GM19240 (cell line): ENCODE measurements around the gene FAM43A.

Experiments used
- DNase-seq: peaks from one replicate; pipeline ENCODE4 v3.0.0; 2011; ENCODE audit warnings: low spot score; ENCODE audit not compliant: insufficient read length

FAM43A gene, protein sequence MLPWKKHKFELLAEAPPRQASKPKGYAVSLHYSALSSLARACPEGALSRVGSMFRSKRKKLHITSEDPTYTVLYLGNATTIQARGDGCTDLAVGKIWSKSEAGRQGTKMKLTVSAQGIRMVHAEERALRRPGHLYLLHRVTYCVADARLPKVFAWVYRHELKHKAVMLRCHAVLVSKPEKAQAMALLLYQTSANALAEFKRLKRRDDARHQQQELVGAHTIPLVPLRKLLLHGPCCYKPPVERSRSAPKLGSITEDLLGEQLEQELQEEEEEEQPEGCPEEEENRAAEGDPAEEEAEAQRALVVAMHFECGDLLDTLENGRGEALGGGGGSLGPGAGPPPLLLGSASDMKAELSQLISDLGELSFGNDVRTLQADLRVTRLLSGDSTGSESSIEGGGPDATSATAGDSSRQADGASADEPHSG

DNA sequence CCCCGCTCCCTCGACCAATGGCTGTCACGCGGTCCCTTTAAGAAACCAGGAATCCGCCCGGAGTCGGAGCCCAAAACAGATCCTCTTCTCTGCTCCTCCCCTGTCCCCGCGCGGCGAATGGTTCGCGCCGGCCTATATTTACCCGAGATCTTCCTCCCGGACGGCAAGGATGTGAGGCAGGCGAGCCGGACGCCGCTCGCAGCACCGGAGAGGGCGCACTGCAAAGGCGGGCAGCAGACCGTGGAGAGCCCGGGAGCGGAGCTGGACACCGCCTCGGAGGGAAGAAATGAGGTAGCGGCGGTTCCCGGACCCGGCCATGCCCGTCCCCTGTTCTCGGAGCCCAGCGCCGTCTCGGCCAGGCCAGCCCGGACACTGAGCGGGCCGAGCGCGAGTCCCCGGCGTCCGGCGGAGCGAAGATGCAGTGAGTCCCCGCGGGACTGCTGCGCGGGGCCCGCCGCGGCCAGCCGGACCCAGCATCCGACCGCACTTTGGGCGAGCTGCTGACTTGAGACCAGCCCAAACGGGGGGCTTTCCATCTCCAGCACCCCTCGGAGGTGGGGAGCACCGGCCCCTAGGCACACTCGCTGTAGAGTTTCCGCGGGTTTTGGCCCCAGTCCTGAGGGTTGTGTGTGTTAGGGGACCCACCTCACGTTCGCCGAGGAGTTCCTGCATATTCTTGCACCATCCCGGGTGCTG, at the start of gene FAM43A:
Gene FAM43A, plus strand, starts transcription at position 166 of the 696 bp plus-strand sequence. CDS start 944 bp downstream, outside the sequence.
- peak; percentile 52 for DNase-seq

DNA sequence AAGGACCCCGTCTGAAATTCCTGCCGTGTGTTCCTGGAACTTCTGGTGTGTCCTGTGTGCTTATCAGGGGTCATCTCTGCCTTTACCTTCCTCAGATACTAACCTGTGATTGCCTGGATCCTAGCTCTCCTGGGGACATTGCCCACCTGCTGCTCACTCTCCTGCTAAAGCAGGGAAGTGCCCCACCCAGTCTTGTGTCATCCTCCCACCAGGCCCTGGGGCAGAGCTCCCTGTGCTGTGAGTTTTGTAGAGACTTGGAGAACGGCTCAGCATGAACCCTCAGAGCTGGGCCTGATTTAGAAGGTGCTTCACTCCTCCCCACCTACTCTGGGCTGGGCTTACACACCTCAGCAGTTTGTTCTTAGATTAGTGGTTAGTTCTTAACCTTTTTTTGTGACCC, 48.6 kb upstream of the FAM43A start:
- no peak for DNase-seq

DNA sequence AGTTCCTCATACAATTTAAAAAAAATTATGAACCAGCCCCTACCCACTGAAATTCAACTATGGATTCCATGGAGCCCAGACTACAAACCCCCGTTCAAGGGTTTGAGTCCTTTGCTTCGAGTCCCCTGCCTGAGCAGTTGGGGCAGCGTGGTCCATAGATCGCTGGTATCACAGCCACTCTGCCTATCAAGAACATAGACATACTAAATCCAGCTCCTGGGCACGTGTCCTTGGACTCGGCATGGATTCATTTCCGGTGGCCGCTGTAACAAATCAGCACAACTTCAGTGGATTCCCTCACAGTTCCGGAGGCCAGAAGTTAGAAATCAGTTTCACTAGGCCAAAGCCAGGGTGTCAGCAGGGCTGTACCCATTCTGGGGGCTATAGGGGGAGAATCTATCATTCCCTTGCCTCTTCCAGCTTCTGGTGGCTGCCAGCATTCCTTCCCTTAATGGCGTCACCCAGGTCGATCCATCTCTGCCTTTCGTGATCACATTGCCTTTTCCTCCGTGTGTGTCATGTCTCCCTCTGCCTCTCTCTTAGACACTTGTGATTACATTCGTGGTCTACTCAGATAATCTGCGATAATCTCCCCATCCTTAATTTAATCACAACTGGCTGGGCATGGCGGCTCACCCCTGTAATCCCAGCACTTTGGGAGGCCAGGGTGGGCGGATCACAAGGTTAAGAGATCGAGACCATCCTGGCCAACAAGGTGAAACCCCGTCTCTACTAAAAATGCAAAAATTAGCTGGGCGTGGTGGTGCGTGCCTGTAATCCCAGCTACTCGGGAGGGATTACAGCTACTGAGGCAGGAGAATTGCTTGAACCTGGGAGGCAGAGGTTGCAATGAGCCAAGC, 47.9 kb upstream of the FAM43A start:
- no peak for DNase-seq

DNA sequence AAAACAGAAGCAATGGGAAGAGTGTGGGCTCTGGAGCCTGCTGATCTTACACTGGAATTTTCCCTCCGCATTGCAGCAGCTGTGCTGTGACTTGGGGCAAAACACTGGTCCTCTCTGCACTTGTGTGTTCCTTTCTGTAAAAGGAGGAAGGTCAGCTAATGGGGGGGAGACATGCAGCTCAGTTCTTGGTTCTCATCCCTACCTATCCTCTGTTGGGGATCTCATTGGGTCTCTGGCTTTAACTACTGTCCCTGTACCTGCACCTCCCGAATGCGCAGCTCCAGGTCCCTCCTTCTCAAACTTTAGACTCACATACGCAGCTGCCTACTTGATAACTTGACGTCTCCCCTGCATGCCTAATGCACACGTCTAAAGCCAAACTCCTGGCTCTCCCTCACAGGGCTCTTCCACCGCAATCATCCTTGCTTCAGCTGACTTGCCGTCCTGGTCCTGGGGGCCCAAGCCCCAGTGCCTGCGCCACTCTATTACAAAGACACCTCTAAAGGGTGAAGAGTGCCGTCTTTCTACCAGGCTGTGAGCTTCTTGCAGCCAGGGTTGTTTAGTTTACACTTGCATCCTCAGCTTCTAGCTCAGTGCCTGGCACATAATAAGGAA, 46.6 kb upstream of the FAM43A start:
- DNase-seq: no peak

DNA sequence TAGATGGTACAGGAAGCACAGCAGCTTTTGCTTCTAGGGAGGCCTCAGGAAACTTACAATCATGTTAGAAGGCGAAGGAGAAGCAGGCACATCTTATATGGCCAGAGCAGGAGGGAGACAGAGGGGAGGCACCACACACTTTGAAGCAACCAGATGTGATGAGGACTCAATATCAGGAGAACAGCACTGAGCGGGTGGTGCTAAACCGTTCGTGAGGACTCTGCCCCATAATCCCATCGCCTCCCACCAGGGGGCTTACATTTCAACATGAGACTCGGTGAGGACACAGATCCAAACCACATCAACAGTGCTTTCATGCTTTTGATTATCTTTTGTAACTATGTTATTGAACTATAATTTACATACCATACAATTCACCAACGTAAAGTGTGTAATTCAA, 44.9 kb upstream of the FAM43A start:
- no peak for DNase-seq

DNA sequence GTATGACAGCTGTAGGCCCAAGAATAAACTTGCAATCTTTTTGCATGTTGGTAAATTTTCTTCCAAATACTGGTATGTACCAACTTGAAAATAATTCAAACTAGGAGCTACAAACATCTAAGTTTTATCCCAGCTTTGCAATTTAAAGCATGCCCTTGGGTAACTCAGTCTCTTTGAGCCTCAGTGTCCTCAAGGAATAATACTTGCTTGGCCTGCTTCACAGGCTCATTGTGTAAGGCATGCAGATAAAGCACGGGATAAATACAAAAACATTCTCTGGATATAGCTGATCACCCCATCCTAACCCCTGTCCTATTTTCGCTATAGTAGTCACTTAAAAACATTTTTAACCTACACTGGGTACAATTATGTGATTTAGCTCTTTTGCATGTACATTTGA, 42.9 kb upstream of the FAM43A start:
- no peak for DNase-seq

DNA sequence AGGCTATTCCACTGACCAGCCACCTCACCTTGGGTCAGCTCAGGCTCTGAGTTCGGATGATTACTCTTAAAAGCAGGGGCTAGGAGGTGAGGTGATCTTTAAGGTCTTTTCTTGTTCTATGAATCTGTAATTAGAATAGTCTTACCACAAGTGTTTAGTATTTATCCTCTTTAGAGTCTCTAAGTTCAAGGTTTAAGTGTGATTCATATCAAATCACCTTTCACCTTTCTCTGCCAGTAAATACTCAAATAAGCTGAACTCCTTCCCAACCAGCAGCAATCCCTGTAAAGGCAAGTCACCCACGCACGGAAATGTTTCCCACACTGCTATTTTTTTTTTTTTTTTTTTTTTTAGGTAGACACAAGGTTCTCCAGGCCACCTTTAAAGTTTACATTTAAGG, 37.9 kb upstream of the FAM43A start:
- DNase-seq: no peak

DNA sequence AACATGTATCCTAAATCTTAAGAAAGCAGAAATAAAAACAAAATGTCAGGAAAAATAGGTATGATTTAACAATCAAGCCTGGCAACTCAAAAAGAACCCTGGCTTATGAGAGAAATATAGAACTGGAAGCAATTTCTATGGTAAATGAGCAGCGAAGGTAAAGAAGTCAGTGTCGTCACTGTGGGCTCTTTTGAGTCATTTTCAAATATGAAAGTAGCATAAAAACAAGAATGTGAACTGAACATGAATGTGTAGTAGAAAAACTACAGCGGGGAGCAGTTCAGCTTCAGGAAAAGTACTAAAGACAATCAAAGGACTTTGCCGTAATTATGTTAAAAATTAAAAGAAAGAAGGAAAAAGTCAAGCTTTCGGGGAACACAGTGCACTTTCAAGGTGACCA, 31.2 kb upstream of the FAM43A start:
- peak; percentile 12 for DNase-seq

DNA sequence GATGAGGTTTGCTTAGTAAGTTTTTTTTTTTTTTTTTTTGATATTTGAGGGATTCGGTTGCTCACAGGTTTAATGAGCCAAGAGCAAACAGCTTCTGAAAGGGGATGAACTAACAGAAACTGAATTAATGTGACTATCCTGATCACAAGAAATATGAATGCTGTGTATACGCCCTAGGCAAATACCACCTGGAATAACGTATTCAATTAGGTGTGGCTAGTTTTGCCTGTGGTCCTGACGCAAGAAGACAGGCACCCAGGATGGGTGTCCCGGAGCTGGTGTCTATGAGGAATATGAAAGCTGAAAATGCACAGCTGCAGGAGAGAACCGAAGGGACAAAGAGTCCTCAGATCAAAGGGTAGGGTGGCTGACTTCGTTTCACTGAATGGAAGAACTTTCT, 28.2 kb upstream of the FAM43A start:
- no peak for DNase-seq

DNA sequence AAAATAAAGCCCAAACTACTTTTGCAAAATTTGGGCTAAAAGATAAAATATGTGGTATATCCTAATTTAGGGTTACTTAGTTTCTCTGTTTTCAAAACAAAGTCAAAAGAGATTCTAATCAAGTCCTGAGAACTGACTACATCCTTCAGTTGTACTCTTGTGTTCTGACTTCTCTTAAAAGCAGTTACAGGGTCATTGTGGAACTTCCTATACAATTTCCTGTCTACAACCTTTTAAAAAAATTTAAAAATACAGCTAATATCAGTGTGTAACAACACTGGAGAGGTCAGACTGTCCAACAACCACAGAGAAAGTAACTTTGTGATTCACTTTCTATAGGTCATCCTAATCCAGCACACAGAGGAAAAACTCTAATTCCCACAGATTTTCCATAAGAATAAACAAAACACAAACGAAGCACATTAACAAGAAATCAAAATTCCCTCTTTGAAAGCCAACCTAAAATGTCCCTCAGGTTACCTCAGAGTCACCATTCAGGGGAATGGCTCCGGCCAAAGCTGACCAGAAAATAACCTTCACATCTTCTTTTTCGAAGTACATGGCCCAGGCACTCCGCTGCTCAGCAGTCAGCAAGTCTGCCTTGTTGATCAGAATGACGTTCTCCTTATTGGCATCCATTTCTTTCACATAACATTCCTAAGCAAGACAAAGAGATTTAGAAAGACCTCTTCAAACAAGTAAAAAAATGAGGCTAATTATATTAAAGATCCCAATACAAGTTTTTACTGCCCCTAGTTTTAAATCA, 27.0 kb upstream of the FAM43A start:
- no peak for DNase-seq

DNA sequence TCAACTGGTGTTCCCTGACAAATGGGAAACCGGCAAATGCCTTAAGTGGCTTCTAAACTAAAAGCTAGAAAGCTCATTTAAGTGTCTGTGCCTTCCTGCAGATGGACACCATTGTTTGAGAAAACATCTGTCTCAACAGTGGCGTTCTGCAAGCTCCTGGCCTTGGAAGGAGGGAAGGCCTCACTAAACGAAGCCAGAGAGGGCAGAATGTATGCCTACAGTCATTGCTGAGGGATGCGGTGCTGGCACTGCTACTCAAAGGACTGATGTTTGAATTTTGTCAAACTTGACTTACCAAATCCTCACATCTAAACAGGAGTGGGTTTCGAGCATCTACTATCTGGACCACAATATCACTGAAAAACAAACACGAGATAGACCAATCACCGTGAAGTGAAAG, 25.9 kb upstream of the FAM43A start:
- no peak for DNase-seq

DNA sequence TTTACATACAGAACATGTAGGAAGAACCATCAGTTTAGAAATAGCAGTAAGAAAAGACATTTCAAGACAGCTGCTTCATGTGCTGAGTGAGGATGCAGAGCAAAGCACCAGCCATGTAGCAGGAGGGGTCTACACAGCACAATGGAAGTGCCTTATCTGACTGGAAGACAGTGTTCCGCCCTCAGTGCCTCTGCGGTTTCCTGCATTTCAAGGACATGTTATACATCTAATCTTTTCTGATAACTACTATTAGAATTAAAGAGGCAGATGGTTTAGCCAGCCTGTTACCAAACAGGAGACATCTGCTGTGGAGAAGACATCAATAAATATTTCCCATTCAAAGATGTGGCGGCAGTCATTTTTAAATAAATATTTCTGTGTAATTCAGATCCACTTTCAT, 24.3 kb upstream of the FAM43A start:
- no peak for DNase-seq

DNA sequence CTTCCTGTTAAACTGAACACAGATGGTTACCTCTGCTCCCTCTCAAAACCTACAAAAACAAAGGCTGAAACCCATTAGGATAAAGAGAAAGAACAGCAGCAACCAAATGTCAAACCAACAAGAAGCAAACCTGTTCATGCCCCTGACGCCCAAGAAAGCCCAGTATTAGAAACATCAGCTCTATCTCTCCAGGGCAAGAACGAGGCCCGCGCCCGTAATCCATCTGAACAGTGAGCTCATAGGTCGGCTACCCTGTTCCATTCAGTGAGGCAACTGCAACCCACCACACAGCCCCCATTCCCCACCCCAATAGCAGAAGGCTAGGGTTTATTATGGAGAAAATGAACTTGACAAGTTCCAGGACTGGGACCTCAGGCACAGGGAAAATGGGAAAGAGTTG, 23.7 kb upstream of the FAM43A start:
- no peak for DNase-seq

DNA sequence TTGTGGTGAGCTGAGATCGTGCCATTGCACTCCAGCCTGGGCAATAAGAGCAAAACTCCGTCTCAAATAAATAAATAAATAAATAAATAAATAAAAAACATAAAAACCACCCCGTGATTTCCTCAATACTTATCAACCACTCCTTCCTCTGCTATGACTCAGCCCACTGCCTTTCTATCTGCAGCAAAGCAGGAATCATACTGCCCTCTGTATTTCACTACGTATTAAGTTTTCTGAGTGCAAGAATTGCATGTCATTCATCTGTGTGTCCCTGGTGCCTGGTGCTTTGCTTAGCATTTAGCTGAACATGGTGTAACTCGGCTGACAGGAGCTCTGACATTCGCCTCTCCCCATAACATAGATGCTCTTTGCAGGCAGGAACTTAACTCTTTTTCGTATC, 20.8 kb upstream of the FAM43A start:
- DNase-seq: no peak

DNA sequence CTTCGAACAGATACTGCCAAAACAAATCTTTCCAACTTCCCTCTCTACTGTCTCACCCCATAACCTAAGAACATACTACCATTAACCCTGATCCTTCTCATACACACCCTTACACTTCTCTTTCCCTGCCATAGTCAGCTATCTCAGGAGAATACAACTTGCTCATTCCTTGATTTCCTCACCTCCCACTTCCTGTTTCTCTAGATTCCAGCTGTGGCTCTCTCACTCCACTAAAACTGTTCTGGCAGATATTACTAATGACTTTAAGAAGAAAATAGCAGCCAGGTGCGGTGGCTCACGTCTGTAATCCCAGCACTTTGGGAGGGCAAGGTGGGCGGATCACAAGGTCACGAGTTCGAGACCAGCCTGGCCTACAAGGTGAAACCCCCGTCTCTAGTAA, 18.3 kb upstream of the FAM43A start:
- no peak for DNase-seq

DNA sequence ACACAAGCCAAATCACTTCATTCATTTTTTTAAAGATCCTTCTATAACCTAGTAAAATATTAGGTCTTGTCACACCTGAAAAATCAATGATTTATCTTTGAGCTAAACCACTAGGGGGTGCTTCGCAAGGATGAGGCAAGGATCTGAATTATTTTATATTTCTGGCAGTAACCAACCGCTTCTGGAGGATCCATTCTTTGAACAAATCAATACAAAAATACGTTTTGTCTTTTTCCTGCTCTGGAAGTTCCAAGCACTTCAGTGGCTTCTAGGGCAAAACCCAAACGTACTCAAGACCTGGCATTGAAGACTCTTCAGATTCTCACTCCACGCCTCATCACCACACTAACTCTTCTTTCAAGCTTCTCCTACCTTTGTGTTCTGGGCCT, 14.2 kb upstream of the FAM43A start:
- no peak for DNase-seq

DNA sequence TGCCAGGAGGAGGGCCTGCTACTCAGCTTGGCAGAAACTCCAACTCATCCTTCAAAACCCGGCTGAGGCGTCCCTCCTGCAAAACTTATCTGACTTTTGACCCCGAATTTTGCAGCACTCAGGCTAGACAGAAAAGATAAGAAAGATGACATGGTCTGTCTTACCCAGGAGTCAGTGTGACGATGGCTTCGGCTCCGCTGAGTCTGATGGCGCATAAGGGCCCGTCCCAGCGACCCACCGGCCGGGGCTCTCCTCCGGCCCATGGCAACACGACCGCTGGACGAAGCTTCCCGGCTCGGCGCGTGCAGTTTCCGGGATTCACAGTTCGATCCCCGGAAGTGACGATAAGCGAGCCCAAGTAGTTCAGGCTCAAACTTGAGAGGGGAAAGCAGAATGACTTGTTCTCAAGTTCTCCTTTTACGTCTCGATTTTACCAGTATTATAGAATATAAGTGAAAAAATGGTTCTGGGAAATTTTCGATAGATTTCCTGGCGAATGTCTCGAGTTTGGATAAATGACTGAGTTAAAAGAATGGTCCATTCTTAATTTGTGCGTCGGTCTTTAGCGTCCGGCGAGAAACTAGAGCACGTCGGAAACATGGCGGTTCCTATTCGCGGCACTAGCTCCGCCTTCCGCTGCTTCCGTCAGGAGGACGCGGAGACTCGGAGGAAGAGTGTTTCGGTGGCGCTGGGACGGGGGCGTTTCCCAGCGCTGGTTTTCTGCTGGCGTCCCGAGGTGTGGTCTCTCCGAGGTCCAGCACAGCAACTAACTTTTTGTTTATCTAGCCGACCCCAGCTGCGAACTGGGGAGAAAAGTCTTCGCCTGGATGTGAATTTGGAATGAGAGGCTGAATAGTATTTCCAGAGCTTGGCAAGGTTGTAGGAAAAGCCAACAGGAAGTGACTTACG, 13.5 kb upstream of the FAM43A start, which contains the start of gene LSG1:
Gene LSG1, minus strand, starts transcription at position 292 of the 909 bp plus-strand sequence. Its CDS starts 29 bp downstream, at position 263.
- DNase-seq: peak; percentile 73

DNA sequence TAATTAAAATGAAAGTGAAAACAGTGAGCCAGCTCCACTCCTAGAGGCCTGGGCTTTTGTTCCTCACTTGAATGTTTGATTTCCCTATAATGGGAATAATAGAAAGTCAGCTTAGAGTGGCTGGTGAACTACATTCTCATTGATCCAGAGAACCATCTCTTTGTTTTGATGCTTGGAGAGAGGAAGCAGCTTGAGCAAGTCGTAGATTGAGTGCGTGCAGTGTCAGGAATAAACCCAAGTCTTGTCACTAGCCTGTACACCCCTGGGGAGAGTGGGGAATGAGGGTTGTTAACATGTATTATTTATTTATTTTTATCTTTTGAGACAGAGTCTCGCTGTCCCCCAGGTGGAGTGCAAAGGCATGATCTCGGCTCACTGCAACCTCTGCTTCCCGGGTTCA, 12.8 kb upstream of the FAM43A start:
- no peak for DNase-seq

DNA sequence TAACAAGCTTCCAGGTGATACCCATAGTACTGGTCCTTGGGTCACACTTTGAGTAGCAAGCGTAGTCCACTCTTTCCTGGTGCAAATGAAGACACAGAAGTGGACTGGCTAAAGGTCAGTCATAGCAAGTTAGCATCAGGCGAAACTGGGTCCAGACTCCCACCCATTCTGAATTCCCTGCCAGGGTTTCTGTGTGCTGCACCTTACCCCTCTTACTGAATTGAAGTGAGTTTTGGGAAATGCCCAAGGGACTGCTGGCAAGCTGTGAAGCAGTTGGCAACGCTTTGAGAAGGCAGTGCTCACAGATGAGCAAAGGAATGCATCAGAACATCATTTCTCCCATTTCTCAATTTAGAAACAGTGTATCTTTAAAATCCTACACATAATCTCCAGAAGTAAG, 11.9 kb upstream of the FAM43A start:
- DNase-seq: no peak
